DOHH2 (cell line): ENCODE data around the gene MMP1.

ENCODE experiments used
- H3F3A ChIP-seq: fragments of 200-600 bp; sonication (generic), shearing (Covaris generic); 2 replicates; pipeline ENCODE4 v1.6.0; 2016; ENCODE audit warnings: antibody characterized with exemption, mild to moderate bottlenecking; ENCODE audit not compliant: control insufficient read depth, insufficient read depth
- H3K27ac ChIP-seq: fragments of 200-600 bp; sonication (generic); 2 replicates; pipeline ENCODE4 v1.5.1; 2014; ENCODE audit warnings: low read depth, mild to moderate bottlenecking, low read length, moderate library complexity
- H3K27me3 ChIP-seq: fragments of 200-600 bp; sonication (generic); 2 replicates; pipeline ENCODE4 v1.6.1; 2014; ENCODE audit warnings: mild to moderate bottlenecking, low read length, mixed read lengths; ENCODE audit not compliant: control insufficient read depth
- H3K36me3 ChIP-seq: fragments of 200-600 bp; sonication (generic); 2 replicates; pipeline ENCODE4 v1.6.1; 2014; ENCODE audit warnings: mild to moderate bottlenecking, low read length, moderate library complexity, mixed read lengths; ENCODE audit not compliant: control insufficient read depth
- H3K4me1 ChIP-seq: fragments of 200-600 bp; sonication (generic); 2 replicates; pipeline ENCODE4 v1.6.1; 2014; ENCODE audit warnings: mild to moderate bottlenecking, low read length, mixed read lengths; ENCODE audit not compliant: control insufficient read depth
- H3K4me2 ChIP-seq: fragments of 200-600 bp; sonication (generic); 2 replicates; pipeline ENCODE4 v1.6.0; 2014; ENCODE audit warnings: mild to moderate bottlenecking, low read length, moderate library complexity
- H3K4me3 ChIP-seq: fragments of 200-600 bp; sonication (generic); 2 replicates; pipeline ENCODE4 v1.5.1; 2014; ENCODE audit warnings: mild to moderate bottlenecking, low read length, mixed read lengths
- H3K79me2 ChIP-seq: fragments of 200-600 bp; sonication (generic); 2 replicates; pipeline ENCODE4 v1.6.1; 2014; ENCODE audit warnings: mild to moderate bottlenecking, low read length, mixed read lengths; ENCODE audit not compliant: control insufficient read depth
- H3K9me2 ChIP-seq: fragments of 200-600 bp; sonication (generic); replicated peaks from 2 replicates; pipeline ENCODE4 v1.6.1; 2014; ENCODE audit warnings: mild to moderate bottlenecking, low read length, mixed read lengths; ENCODE audit not compliant: control insufficient read depth
- H3K9me3 ChIP-seq: fragments of 200-600 bp; sonication (generic); 2 replicates; pipeline ENCODE4 v1.6.1; 2014; ENCODE audit warnings: antibody characterized with exemption, low read length, mixed read lengths; ENCODE audit not compliant: control insufficient read depth, insufficient read depth
- H4K20me1 ChIP-seq: fragments of 200-600 bp; sonication (generic); 2 replicates; pipeline ENCODE4 v1.6.0; 2014; ENCODE audit warnings: low read depth, mild to moderate bottlenecking, antibody characterized with exemption, low read length, moderate library complexity; ENCODE audit not compliant: control insufficient read depth, insufficient read depth
- CTCF ChIP-seq: fragments of 200-600 bp; sonication (generic); IDR thresholded peaks from one replicate; pipeline ENCODE4 v1.5.1; 2014; ENCODE audit warnings: antibody characterized with exemption, mild to moderate bottlenecking, low read depth, low read length; ENCODE audit not compliant: poor library complexity, severe bottlenecking
- EZH2phosphoT487 ChIP-seq: fragments of 200-600 bp; sonication (generic); IDR thresholded peaks from 2 replicates; pipeline ENCODE4 v1.6.1; 2017; ENCODE audit warnings: borderline replicate concordance, mild to moderate bottlenecking, antibody characterized with exemption, low read length, moderate library complexity, mixed read lengths

The MMP1 gene

GRCh38 chr11:102761646-102762238, 36.2 kb downstream of the MMP1 start:
- no peak overlapping the region for H3K4me3 ChIP-seq
- no peaks in the 10 kb centered on the region for H3F3A ChIP-seq
- H3K4me2 ChIP-seq = no peak overlapping the region
- no peaks in the 10 kb centered on the region for H3K9me2 ChIP-seq
- no peak overlapping the region for H3K27ac ChIP-seq
- no peaks in the 10 kb centered on the region for H3K36me3 ChIP-seq
- no peak for TF ChIP-seq CTCF
- no peak for TF ChIP-seq EZH2phosphoT487
- no peaks in the 10 kb centered on the region for H3K9me3 ChIP-seq
- H3K79me2 ChIP-seq = no peaks in the 10 kb centered on the region
- peaks cover 5% of the 10 kb centered on the region; the same call in 1 of the 2 replicates for H3K4me1 ChIP-seq
- H4K20me1 ChIP-seq = no peaks in the 10 kb centered on the region
- peaks cover 2% of the 10 kb centered on the region for H3K27me3 ChIP-seq

- no peak overlapping the region for H3K27ac ChIP-seq
- H3K9me3 ChIP-seq = no peaks in the 10 kb centered on the region
- no peaks in the 10 kb centered on the region for H3K9me2 ChIP-seq
- peaks cover 5% of the 10 kb centered on the region; the same call in 1 of the 2 replicates for H3K4me1 ChIP-seq
- peaks cover 2% of the 10 kb centered on the region for H3K27me3 ChIP-seq
- H3K4me3 ChIP-seq = no peak overlapping the region
- H3K79me2 ChIP-seq = no peaks in the 10 kb centered on the region
- H4K20me1 ChIP-seq = no peaks in the 10 kb centered on the region
- TF ChIP-seq CTCF = no peak
- TF ChIP-seq EZH2phosphoT487 = no peak
- H3K36me3 ChIP-seq = no peaks in the 10 kb centered on the region
- H3F3A ChIP-seq = no peaks in the 10 kb centered on the region
- no peak overlapping the region for H3K4me2 ChIP-seq
Measured at GRCh38 chr11:102760344-102761035, 37.5 kb downstream of the MMP1 start.

GRCh38 chr11:102757823-102758549, 40.0 kb downstream of the MMP1 start:
- Histone ChIP-seq H3K9me3 (no peaks in the 10 kb centered on the region), H4K20me1 (no peaks in the 10 kb centered on the region), H3F3A (no peaks in the 10 kb centered on the region), H3K4me1 (peaks cover 5% of the 10 kb centered on the region; the same call in 1 of the 2 replicates), H3K27me3 (peaks cover 6% of the 10 kb centered on the region; the same call in 1 of the 2 replicates), H3K79me2 (no peaks in the 10 kb centered on the region), H3K36me3 (no peaks in the 10 kb centered on the region), H3K4me3 (no peak overlapping the region), H3K4me2 (no peak overlapping the region), H3K27ac (no peak overlapping the region), H3K9me2 (no peaks in the 10 kb centered on the region)
- TF ChIP-seq CTCF (no peak), EZH2phosphoT487 (no peak)
